OCI-M2 (cell line): ENCODE results near the gene PLXDC2.
"Not testable (repeated sequence)": the region's sequence is repeated elsewhere in the genome, so short reads cannot be mapped to it uniquely, and the experiment has no call there.

Source experiments
- DNase-seq: peaks from one replicate; lab custom pipeline; 2025; ENCODE audit not compliant: unreplicated experiment; lab: John Stamatoyannopoulos, UW

Gene PLXDC2

GRCh38 chr10:20029523-20029922 lies 213.3 kb downstream of the PLXDC2 start:
- DNase-seq = no peak

DNA sequence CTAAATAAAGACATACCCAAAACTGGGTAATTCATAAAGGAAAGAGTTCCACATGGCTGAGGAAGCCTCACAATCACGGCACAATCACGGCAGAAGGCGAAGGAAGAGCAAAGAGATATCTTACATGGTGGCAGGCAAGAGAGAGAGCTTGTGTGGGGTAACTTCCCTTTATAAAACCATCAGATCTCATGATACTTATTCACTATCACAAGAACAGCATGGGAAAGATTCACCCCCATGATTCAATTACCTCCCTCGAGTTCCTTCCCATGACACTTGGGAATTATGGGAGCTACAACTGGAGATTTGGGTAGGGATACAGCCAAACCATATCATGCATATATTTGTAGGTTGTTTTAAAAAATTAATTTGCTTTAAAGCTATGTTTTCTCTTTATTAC lies 217.2 kb downstream of the PLXDC2 start:
- no peak for DNase-seq

- DNase-seq = no peak
Observed at GRCh38 chr10:20034732-20035131, 218.5 kb downstream of the PLXDC2 start.

GRCh38 chr10:20040012-20040411 lies 223.8 kb downstream of the PLXDC2 start:
- no peak for DNase-seq

DNA sequence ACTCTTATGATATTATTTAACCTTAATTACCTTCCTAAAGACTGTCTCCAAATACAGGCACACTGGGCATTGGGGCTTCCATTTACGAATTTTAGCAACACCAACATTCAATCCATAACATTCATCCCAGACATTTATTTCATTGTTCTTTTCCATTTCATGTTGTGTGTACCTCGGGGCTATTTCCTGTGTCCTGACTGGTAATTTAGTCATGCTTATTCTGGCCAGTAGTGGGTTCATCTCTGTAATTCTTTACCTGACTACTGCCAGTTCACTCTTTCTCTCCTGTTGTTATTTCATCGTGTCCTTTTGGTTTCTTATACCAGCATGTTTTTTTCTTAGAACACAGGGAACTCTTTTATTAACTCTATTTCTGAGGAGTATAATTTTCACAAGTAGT lies 225.7 kb downstream of the PLXDC2 start:
- no peak for DNase-seq

- not testable (repeated sequence) for DNase-seq
Observed at GRCh38 chr10:20045100-20045499, 228.9 kb downstream of the PLXDC2 start.

DNA sequence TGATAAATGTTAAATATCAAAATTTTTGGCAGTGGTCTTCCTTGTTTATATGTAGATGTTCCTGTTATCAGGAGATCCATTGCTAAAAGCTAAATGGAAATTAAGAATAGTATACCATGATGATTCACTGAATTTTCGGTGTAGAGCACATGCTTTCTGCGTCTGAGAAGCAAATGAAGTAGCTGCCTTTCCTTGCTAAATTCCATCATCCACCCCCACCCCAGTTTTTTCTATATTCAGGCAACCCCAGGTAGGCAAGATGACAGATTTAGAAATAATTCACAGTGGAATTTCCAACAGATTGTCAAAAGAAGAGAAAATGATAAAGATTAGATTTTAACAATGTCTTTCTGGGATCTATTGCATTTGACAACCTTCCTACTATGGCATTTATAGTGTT lies 231.9 kb downstream of the PLXDC2 start:
- no peak for DNase-seq

DNA sequence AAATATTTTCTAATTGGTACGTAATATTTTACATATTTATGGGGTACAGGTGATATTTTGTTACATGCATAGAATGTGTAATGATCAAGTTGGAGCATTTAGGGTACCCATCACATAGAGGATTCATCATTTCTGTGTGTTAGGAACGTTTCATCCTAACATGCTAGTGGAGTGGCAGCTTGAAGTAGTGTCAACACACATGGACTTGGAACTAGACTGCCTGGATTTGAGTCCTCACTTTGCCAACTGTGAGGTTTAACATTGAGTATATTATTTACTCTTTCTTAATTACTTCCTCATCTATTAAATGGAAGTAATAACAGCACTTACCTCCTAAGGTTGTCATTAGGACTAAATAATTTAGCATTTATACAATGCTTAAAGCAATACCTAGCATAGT lies 241.9 kb downstream of the PLXDC2 start:
- DNase-seq = no peak

- no peak for DNase-seq
Observed at GRCh38 chr10:20059084-20059835, 243.0 kb downstream of the PLXDC2 start.

GRCh38 chr10:20065814-20066213 lies 249.6 kb downstream of the PLXDC2 start:
- DNase-seq = no peak

GRCh38 chr10:20073167-20073566 lies 256.9 kb downstream of the PLXDC2 start:
- no peak for DNase-seq

GRCh38 chr10:20075713-20076112 lies 259.5 kb downstream of the PLXDC2 start:
- DNase-seq = no peak

DNA sequence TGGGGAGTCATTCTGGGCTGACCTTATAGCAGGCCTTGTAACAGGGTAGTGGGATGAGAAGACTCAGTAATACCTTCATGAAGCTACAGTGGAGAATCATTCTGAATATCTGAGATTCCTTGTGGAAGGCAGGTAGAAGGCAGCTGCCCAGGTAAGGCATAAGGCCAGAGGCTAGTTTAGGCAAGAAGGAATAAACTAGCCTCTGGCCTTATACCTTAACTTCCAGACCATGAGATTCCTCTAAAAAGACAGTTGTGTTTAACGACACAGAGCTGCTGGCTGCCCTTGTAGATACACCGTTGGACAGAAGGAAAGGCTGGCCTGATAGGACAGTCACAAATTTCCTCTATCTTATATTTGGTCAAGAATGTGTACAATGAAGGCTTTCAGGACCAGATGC lies 268.2 kb downstream of the PLXDC2 start:
- no peak for DNase-seq

- DNase-seq = no peak
Observed at GRCh38 chr10:20085115-20085514, 268.9 kb downstream of the PLXDC2 start.

- no peak for DNase-seq
Observed at GRCh38 chr10:20087353-20087752, 271.1 kb downstream of the PLXDC2 start.

DNA sequence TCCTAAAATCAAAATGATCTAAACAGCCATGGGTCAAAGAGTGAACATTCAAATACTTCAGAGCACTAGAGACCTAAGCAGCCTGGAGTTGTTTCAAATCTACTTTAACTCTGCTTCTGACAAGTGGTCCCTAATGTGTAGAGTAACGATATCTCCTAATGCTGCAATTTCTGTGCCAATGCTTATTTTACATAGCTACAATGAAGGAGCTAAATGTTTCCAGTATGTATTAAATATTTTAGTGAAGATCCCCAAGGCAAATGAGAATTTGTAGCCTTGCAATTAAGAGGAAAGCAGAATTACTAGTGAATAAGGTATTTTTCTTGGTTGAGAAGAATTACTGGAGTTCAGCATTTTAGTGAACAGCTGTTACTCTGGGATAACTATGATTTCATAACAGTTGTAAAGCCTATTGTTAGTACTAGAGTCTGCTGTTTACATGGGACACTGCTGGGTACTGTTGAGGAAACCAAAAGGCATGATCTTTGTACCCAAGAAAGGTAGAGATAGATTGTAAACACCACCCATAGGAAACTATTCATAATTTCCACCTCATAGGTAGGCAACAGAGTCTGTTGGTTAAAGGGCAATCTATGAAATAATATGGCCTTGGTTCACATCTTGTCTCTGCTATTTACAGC lies 271.9 kb downstream of the PLXDC2 start:
- no peak for DNase-seq

- DNase-seq = no peak
Observed at GRCh38 chr10:20089879-20090278, 273.6 kb downstream of the PLXDC2 start.

DNA sequence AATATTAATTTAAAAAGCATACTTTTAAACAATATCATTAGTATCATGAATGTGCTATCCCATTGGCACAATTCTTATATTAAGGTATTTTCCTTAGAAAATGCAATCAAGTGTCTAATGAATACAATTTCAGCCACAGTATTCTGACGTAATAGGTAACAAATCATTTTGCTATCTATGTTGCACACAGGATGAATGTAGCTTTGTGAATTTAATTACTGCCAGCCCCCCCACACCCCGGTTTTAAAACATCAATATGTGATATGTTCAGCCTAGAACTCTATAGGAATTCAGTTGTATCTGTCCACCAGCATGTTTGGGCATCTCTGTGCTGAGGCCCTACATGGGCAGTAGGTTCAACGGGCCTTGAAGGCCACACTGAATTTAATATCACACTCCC lies 274.6 kb downstream of the PLXDC2 start:
- DNase-seq = no peak

DNA sequence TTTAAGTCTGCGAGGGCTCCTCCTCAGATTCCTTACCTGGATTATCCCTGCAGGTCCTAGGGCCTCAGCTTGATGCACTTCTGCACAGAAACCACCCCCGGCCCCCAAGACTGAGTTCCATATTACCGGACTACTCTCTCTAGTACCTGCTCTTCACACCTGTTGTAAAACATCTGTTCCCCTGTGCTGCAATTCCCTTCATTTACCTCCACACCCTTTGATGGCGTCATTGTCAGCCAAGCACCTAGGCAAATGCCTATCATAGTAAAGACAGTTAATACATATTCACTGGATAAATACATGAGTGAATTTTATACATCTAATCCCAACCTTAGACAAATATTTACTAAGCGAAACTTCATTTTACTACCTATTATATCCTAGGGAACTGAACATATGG lies 275.5 kb downstream of the PLXDC2 start:
- DNase-seq = no peak

GRCh38 chr10:20093600-20093999 lies 277.4 kb downstream of the PLXDC2 start:
- no peak for DNase-seq

- DNase-seq = no peak
Observed at GRCh38 chr10:20094226-20094976, 278.2 kb downstream of the PLXDC2 start.

- no peak for DNase-seq
Observed at GRCh38 chr10:20100171-20100570, 283.9 kb downstream of the PLXDC2 start.
